GM21717 (cell line): ENCODE results near the gene EPS8.

Experiments
- ATAC-seq: cut with Tn5 transposase; IDR thresholded peaks from one replicate; pipeline ENCODE4 v1.9.1; 2021; ENCODE audit warnings: mild to moderate bottlenecking, moderate library complexity; ENCODE audit not compliant: unreplicated experiment

The EPS8 gene

DNA sequence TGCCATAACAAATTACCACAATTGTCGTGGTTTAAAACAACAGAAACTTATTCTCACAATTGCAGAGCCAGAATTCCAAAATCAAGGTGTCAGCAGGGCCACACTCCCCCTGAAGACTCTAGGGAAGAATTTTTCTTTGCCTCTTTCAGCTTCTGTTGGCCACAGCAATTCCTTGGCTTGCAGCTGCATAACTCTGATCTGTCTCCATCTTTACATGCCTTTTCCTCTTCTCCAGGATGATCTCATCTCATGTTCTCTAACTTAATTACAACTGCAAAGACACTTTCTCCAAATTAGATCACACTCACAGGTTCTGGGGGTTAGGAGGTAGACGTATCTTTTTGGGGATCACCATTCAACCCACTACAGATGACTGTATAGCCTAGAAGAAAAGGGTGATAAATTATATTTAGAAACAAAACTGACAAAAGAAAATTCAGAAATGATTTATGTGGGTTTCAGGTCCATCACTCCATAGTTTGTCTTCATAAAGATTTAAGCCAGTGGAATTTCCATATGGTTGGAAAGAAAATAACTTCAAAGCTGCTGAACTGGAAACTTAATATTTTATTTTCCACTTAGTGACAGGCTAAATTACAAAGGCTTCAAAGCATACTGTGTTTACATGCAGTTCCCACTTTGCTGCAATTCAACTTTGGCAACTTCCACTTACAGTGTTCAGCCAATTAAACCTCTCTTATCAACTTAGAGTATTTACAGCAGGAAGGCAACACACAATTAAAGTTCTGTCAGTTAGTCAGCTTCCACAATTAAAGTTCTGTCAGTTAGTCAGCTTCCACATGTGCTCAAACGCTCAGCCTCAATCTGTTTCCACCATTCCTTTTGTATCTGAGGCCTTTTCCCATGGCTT is 213.3 kb downstream of the EPS8 start:
- ATAC-seq, result no peak

DNA sequence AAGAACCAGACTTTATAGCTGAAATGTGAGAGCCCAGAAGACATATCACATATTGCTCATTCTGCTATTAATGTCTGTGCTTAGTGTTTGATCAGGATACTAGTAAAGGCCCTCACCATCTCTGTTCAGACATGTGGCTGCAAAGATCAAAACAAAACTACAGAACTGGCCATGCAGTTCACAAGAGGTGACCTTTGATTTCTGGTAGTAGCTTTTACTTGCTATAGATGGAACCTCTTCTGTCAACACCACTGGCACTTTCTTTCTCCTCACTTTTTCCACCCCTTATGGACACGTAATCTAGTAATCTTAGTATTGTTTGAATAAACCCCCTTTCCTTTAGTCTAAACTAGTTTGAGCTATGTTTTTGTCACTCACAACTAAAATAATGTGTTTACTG is 214.8 kb downstream of the EPS8 start:
- ATAC-seq, result no peak
